Mucosa of stomach (tissue), 1 donor: ENCODE data around the gene DYNC2H1.
"Not testable (repeated sequence)": the region's sequence is repeated elsewhere in the genome, so short reads cannot be mapped to it uniquely, and the experiment has no call there.

Experiments used
- H3K27me3 ChIP-seq: one replicate; pipeline ENCODE4 v1.7.0; 2013; ENCODE audit warnings: mild to moderate bottlenecking, low read length; ENCODE audit not compliant: control insufficient read depth, insufficient read depth
- H3K36me3 ChIP-seq: one replicate; pipeline ENCODE4 v1.7.0; 2013; ENCODE audit warnings: low read length; ENCODE audit not compliant: control insufficient read depth, insufficient read depth
- H3K4me1 ChIP-seq: one replicate; pipeline ENCODE4 v1.7.0; 2013; ENCODE audit warnings: mild to moderate bottlenecking, low read length; ENCODE audit not compliant: control insufficient read depth, insufficient read depth
- H3K4me3 ChIP-seq: one replicate; pipeline ENCODE4 v1.7.0; 2013; ENCODE audit warnings: low read length
- H3K9ac ChIP-seq: one replicate; pipeline ENCODE4 v1.7.0; 2013; ENCODE audit warnings: mild to moderate bottlenecking, low read length, moderate library complexity
- H3K9me3 ChIP-seq: one replicate; pipeline ENCODE4 v1.7.0; 2013; ENCODE audit warnings: mild to moderate bottlenecking, low read length, moderate library complexity; ENCODE audit not compliant: control insufficient read depth
- donor health status: Pancreatic carcinoma.

DYNC2H1 gene

GRCh38 chr11:103358251-103358650, 249.0 kb downstream of the DYNC2H1 start:
- Histone ChIP-seq H3K36me3 (no peaks in the 10 kb centered on the region), H3K9me3 (no peaks in the 10 kb centered on the region), H3K9ac (no peak overlapping the region), H3K4me3 (no peak overlapping the region), H3K4me1 (no peaks in the 10 kb centered on the region), H3K27me3 (no peaks in the 10 kb centered on the region)

- Histone ChIP-seq H3K4me1 (no peaks in the 10 kb centered on the region), H3K9ac (no peak overlapping the region), H3K9me3 (no peaks in the 10 kb centered on the region), H3K36me3 (no peaks in the 10 kb centered on the region), H3K27me3 (no peaks in the 10 kb centered on the region), H3K4me3 (no peak overlapping the region)
Measured at GRCh38 chr11:103359216-103359615, 250.0 kb downstream of the DYNC2H1 start.

GRCh38 chr11:103364687-103365086, 255.5 kb downstream of the DYNC2H1 start:
- no peak overlapping the region for H3K9ac ChIP-seq
- H3K27me3 ChIP-seq, result no peaks in the 10 kb centered on the region
- H3K4me3 ChIP-seq, result no peak overlapping the region
- no peaks in the 10 kb centered on the region for H3K9me3 ChIP-seq
- H3K36me3 ChIP-seq, result no peaks in the 10 kb centered on the region
- no peaks in the 10 kb centered on the region for H3K4me1 ChIP-seq

GRCh38 chr11:103367650-103368049, 258.4 kb downstream of the DYNC2H1 start:
- H3K27me3 ChIP-seq, result no peaks in the 10 kb centered on the region
- H3K4me3 ChIP-seq, result no peak overlapping the region
- no peak overlapping the region for H3K9ac ChIP-seq
- H3K4me1 ChIP-seq, result no peaks in the 10 kb centered on the region
- no peaks in the 10 kb centered on the region for H3K36me3 ChIP-seq
- no peaks in the 10 kb centered on the region for H3K9me3 ChIP-seq

GRCh38 chr11:103368145-103368544, 258.9 kb downstream of the DYNC2H1 start:
- H3K4me3 ChIP-seq, result no peak overlapping the region
- no peaks in the 10 kb centered on the region for H3K4me1 ChIP-seq
- H3K9me3 ChIP-seq, result no peaks in the 10 kb centered on the region
- no peaks in the 10 kb centered on the region for H3K27me3 ChIP-seq
- no peak overlapping the region for H3K9ac ChIP-seq
- H3K36me3 ChIP-seq, result no peaks in the 10 kb centered on the region

- no peak overlapping the region for H3K9ac ChIP-seq
- no peaks in the 10 kb centered on the region for H3K4me1 ChIP-seq
- no peaks in the 10 kb centered on the region for H3K27me3 ChIP-seq
- no peaks in the 10 kb centered on the region for H3K36me3 ChIP-seq
- no peaks in the 10 kb centered on the region for H3K9me3 ChIP-seq
- no peak overlapping the region for H3K4me3 ChIP-seq
Measured at GRCh38 chr11:103370076-103370475, 260.9 kb downstream of the DYNC2H1 start.

- no peak overlapping the region for H3K4me3 ChIP-seq
- H3K27me3 ChIP-seq, result no peaks in the 10 kb centered on the region
- no peaks in the 10 kb centered on the region for H3K4me1 ChIP-seq
- no peaks in the 10 kb centered on the region for H3K9me3 ChIP-seq
- no peaks in the 10 kb centered on the region for H3K36me3 ChIP-seq
- H3K9ac ChIP-seq, result no peak overlapping the region
Measured at GRCh38 chr11:103372906-103373305, 263.7 kb downstream of the DYNC2H1 start.

- H3K9me3 ChIP-seq, H3K4me1 ChIP-seq, H3K36me3 ChIP-seq, H3K27me3 ChIP-seq, H3K9ac ChIP-seq, H3K4me3 ChIP-seq: not testable (repeated sequence)
Measured at GRCh38 chr11:103374227-103374626, 265.0 kb downstream of the DYNC2H1 start.

GRCh38 chr11:103378931-103379330, 269.7 kb downstream of the DYNC2H1 start:
- no peak overlapping the region for H3K9ac ChIP-seq
- H3K27me3 ChIP-seq, result no peaks in the 10 kb centered on the region
- H3K36me3 ChIP-seq, result no peaks in the 10 kb centered on the region
- H3K9me3 ChIP-seq, result no peaks in the 10 kb centered on the region
- H3K4me1 ChIP-seq, result no peaks in the 10 kb centered on the region
- no peak overlapping the region for H3K4me3 ChIP-seq

GRCh38 chr11:103380031-103380430, 270.8 kb downstream of the DYNC2H1 start:
- H3K9ac ChIP-seq, result no peak overlapping the region
- no peaks in the 10 kb centered on the region for H3K27me3 ChIP-seq
- H3K9me3 ChIP-seq, result no peaks in the 10 kb centered on the region
- H3K36me3 ChIP-seq, result no peaks in the 10 kb centered on the region
- H3K4me1 ChIP-seq, result no peaks in the 10 kb centered on the region
- H3K4me3 ChIP-seq, result no peak overlapping the region

- no peak overlapping the region for H3K9ac ChIP-seq
- no peak overlapping the region for H3K4me3 ChIP-seq
- no peaks in the 10 kb centered on the region for H3K4me1 ChIP-seq
- H3K36me3 ChIP-seq, result no peaks in the 10 kb centered on the region
- H3K27me3 ChIP-seq, result no peaks in the 10 kb centered on the region
- H3K9me3 ChIP-seq, result no peaks in the 10 kb centered on the region
Measured at GRCh38 chr11:103384652-103385051, 275.4 kb downstream of the DYNC2H1 start.

GRCh38 chr11:103395612-103396011, 286.4 kb downstream of the DYNC2H1 start:
- H3K36me3 ChIP-seq, result no peaks in the 10 kb centered on the region
- H3K9me3 ChIP-seq, result no peaks in the 10 kb centered on the region
- no peaks in the 10 kb centered on the region for H3K4me1 ChIP-seq
- H3K4me3 ChIP-seq, result no peak overlapping the region
- no peak overlapping the region for H3K9ac ChIP-seq
- H3K27me3 ChIP-seq, result no peaks in the 10 kb centered on the region

- Histone ChIP-seq H3K4me3 (no peak overlapping the region), H3K36me3 (no peaks in the 10 kb centered on the region), H3K27me3 (no peaks in the 10 kb centered on the region), H3K9ac (no peak overlapping the region), H3K4me1 (no peaks in the 10 kb centered on the region), H3K9me3 (no peaks in the 10 kb centered on the region)
Measured at GRCh38 chr11:103396237-103396636, 287.0 kb downstream of the DYNC2H1 start.
